Neural cell (in vitro differentiated cells): Measurements from ENCODE around the gene SEMA3F. TPM values are rescaled to one million over a fixed set of nuclear protein-coding genes. Genes with fewer than 3 reads are reported as not detected.

Experiments used
- H2AFZ ChIP-seq: fragments of 200-600, 300-800 bp; sonication (generic), shearing (Covaris generic); 2 replicates; pipeline ENCODE4 v1.6.0; 2014; ENCODE audit warnings: low read depth, mild to moderate bottlenecking, antibody characterized with exemption, low read length, moderate library complexity
- H3F3A ChIP-seq: fragments of 200-600 bp; shearing (Covaris generic); 2 replicates; pipeline ENCODE4 v1.6.1; 2016; ENCODE audit warnings: mild to moderate bottlenecking, moderate library complexity, mixed read lengths, antibody characterized with exemption, low read length; ENCODE audit not compliant: insufficient read depth, poor library complexity, severe bottlenecking
- H3K27ac ChIP-seq: fragments of 200-600, 300-800 bp; sonication (generic), shearing (Covaris generic); 2 replicates; pipeline ENCODE4 v1.5.1; 2014; ENCODE audit warnings: mild to moderate bottlenecking, low read length, moderate library complexity
- H3K27me3 ChIP-seq: fragments of 300-800, 200-600 bp; sonication (generic), shearing (Covaris generic); 2 replicates; pipeline ENCODE4 v1.6.0; 2014; ENCODE audit warnings: mild to moderate bottlenecking, low read depth, low read length, moderate library complexity; ENCODE audit not compliant: insufficient read depth
- H3K36me3 ChIP-seq: fragments of 300-800, 200-600 bp; sonication (generic), shearing (Covaris generic); 2 replicates; pipeline ENCODE4 v1.5.1; 2014; ENCODE audit warnings: mild to moderate bottlenecking, antibody characterized with exemption, low read length, moderate library complexity; ENCODE audit not compliant: insufficient read depth
- H3K4me2 ChIP-seq: fragments of 300-800, 200-600 bp; sonication (generic), shearing (Covaris generic); 2 replicates; pipeline ENCODE4 v1.6.0; 2014; ENCODE audit warnings: mild to moderate bottlenecking, low read length
- H3K4me3 ChIP-seq: fragments of 300-800, 200-600 bp; sonication (generic), shearing (Covaris generic); 2 replicates; pipeline ENCODE4 v1.5.1; 2014; ENCODE audit warnings: mild to moderate bottlenecking, low read length, moderate library complexity
- H3K79me2 ChIP-seq: fragments of 200-600 bp; shearing (Covaris generic); replicated peaks from 2 replicates; pipeline ENCODE4 v1.6.0; 2014; ENCODE audit warnings: mild to moderate bottlenecking, low read length, moderate library complexity; ENCODE audit not compliant: insufficient read depth
- H3K9ac ChIP-seq: fragments of 300-800, 200-600 bp; sonication (generic), shearing (Covaris generic); 2 replicates; pipeline ENCODE4 v1.6.1; 2016; ENCODE audit warnings: mild to moderate bottlenecking, low read length, mixed read lengths
- H3K9me2 ChIP-seq: fragments of 200-600 bp; shearing (Covaris generic); 2 replicates; pipeline ENCODE4 v1.6.1; 2016; ENCODE audit warnings: mild to moderate bottlenecking, low read length, mixed read lengths; ENCODE audit not compliant: insufficient read depth
- H3K9me3 ChIP-seq: fragments of 200-600, 300-800 bp; sonication (generic), shearing (Covaris generic); 2 replicates; pipeline ENCODE4 v1.6.1; 2016; ENCODE audit warnings: mild to moderate bottlenecking, mixed run types, low read length, moderate library complexity, mixed read lengths
- H4K20me1 ChIP-seq: fragments of 200-600 bp; shearing (Covaris generic); 2 replicates; pipeline ENCODE4 v1.6.1; 2016; ENCODE audit warnings: mild to moderate bottlenecking, mixed run types; ENCODE audit not compliant: insufficient read depth
- CTCF ChIP-seq: fragments of 450-650 bp; IDR thresholded peaks from 2 replicates; pipeline ENCODE4 v1.5.1; 2014; ENCODE audit warnings: antibody characterized with exemption, mild to moderate bottlenecking, moderate library complexity; ENCODE audit not compliant: poor library complexity, severe bottlenecking
- EP300 ChIP-seq: fragments of 450-650 bp; conservative IDR thresholded peaks from 2 replicates; pipeline ENCODE4 v1.6.1; 2014; ENCODE audit warnings: antibody characterized with exemption, mild to moderate bottlenecking, moderate library complexity; ENCODE audit not compliant: poor library complexity, severe bottlenecking
- EZH2 ChIP-seq: fragments of 200-600, 300-800 bp; shearing (Covaris generic), sonication (generic); IDR thresholded peaks from 2 replicates; pipeline ENCODE4 v1.6.1; 2014; ENCODE audit warnings: antibody characterized with exemption, low read length, borderline replicate concordance, mild to moderate bottlenecking; ENCODE audit not compliant: insufficient read depth, poor library complexity, severe bottlenecking
- MXI1 ChIP-seq: fragments of 450-650 bp; conservative IDR thresholded peaks from 2 replicates; pipeline ENCODE4 v1.6.1; 2014; ENCODE audit warnings: antibody characterized with exemption, mild to moderate bottlenecking; ENCODE audit not compliant: poor library complexity, severe bottlenecking
- POLR2AphosphoS5 ChIP-seq: IDR thresholded peaks from 2 replicates; pipeline ENCODE4 v1.6.1; 2012
- RAD21 ChIP-seq: fragments of 450-650 bp; conservative IDR thresholded peaks from 2 replicates; pipeline ENCODE4 v1.6.1; 2014; ENCODE audit warnings: antibody characterized with exemption, mild to moderate bottlenecking, moderate library complexity
- REST ChIP-seq: IDR thresholded peaks from 2 replicates; pipeline ENCODE4 v1.6.1; 2012; ENCODE audit warnings: borderline replicate concordance
- SMC3 ChIP-seq: fragments of 450-650 bp; conservative IDR thresholded peaks from 2 replicates; pipeline ENCODE4 v1.6.1; 2014; ENCODE audit warnings: antibody characterized with exemption, mild to moderate bottlenecking, moderate library complexity; ENCODE audit not compliant: poor library complexity
- TAF1 ChIP-seq: IDR thresholded peaks from 2 replicates; pipeline ENCODE4 v1.6.1; 2012; ENCODE audit warnings: low read depth
- polyA plus RNA-seq: library from polyadenylated mRNA; depleted of rRNA; stranded (reverse); fragments of >200 nt; gene quantifications from 2 replicates; pipeline ENCODE4 v1.2.3, GENCODE V29; 2014

SEMA3F gene
- polyA plus RNA-seq, 1 donor from 2014 or later = 17.0 TPM

- H3K4me2 ChIP-seq = no peak overlapping the region
- no peaks in the 10 kb centered on the region for H3K27me3 ChIP-seq
- no peak overlapping the region for H2AFZ ChIP-seq
- H3K79me2 ChIP-seq = no peaks in the 10 kb centered on the region
- H4K20me1 ChIP-seq = no peaks in the 10 kb centered on the region
- no peak overlapping the region for H3K9ac ChIP-seq
- no peaks in the 10 kb centered on the region for H3K36me3 ChIP-seq
- H3K9me2 ChIP-seq = no peaks in the 10 kb centered on the region
- TF ChIP-seq EZH2 (no peak), EP300 (no peak), RAD21 (no peak), REST (no peak), POLR2AphosphoS5 (no peak), CTCF (no peak), TAF1 (no peak), MXI1 (no peak), SMC3 (no peak)
- H3K4me3 ChIP-seq = no peak overlapping the region
- no peaks in the 10 kb centered on the region for H3K9me3 ChIP-seq
- H3K27ac ChIP-seq = no peak overlapping the region
- no peaks in the 10 kb centered on the region for H3F3A ChIP-seq
Observed at GRCh38 chr3:50164481-50164880, 9.4 kb downstream of the SEMA3F start.

- Histone ChIP-seq H3K4me2 (no peak overlapping the region), H3K79me2 (no peaks in the 10 kb centered on the region), H3K27me3 (no peaks in the 10 kb centered on the region), H3K9ac (no peak overlapping the region), H3K27ac (no peak overlapping the region), H4K20me1 (no peaks in the 10 kb centered on the region), H3K4me3 (no peak overlapping the region), H2AFZ (no peak overlapping the region), H3F3A (no peaks in the 10 kb centered on the region), H3K9me2 (no peaks in the 10 kb centered on the region), H3K36me3 (no peaks in the 10 kb centered on the region), H3K9me3 (no peaks in the 10 kb centered on the region)
- TF ChIP-seq REST (no peak), SMC3 (no peak), TAF1 (no peak), MXI1 (no peak), EP300 (no peak), CTCF (no peak), EZH2 (no peak), RAD21 (no peak), POLR2AphosphoS5 (no peak)
Observed at GRCh38 chr3:50164984-50165909, 10.1 kb downstream of the SEMA3F start.
